Uterus (tissue), 4 donors: ENCODE data around the gene PDGFB. TPM values are rescaled to one million over a fixed set of nuclear protein-coding genes. Genes with fewer than 3 reads are reported as not detected.

Experiments used
- DNase-seq, 2 donors: peaks; one replicate each; pipeline ENCODE4 v3.0.0-alpha.2; 2019 to 2020
- H3K27ac ChIP-seq, 2 donors: fragments of 200-600 bp; sonication (generic); 1 replicate in 1 of 2; 2 replicates in 1 of 2; pipeline ENCODE4 v1.5.1; 2016 to 2018
- H3K27me3 ChIP-seq, 2 donors: fragments of 200-600 bp; sonication (generic); one replicate each; pipeline ENCODE4 v1.5.1; 2018 to 2019; ENCODE audit warnings: control low read depth in 1 of 2
- H3K36me3 ChIP-seq, 2 donors: fragments of 200-600 bp; sonication (generic); one replicate each; pipeline ENCODE4 v1.5.1; 2019; ENCODE audit warnings: control low read depth in 1 of 2
- H3K4me1 ChIP-seq, 2 donors: fragments of 200-600 bp; sonication (generic); one replicate each; pipeline ENCODE4 v1.5.1; 2018 to 2019; ENCODE audit warnings: control low read depth in 1 of 2
- H3K4me3 ChIP-seq, 2 donors: fragments of 200-600 bp; sonication (generic); 1 replicate in 1 of 2; 2 replicates in 1 of 2; pipeline ENCODE4 v1.5.1; 2018 to 2019; ENCODE audit warnings: mild to moderate bottlenecking in 1 of 2
- H3K9me3 ChIP-seq, 2 donors: fragments of 200-600 bp; sonication (generic); one replicate each; pipeline ENCODE4 v1.5.1; 2019; ENCODE audit warnings: control low read depth in 1 of 2
- CTCF ChIP-seq, 4 experiments: fragments of 200-600 bp in 2 of 4; fragments of 450-650 bp in 2 of 4; sonication (generic) in 2 of 4; IDR thresholded peaks; one replicate each; pipeline ENCODE4 v1.5.1; 2016 to 2019; ENCODE audit warnings: antibody characterized with exemption in 4 of 4, mild to moderate bottlenecking in 2 of 4, moderate library complexity in 1 of 4
- POLR2A ChIP-seq, 2 donors: fragments of 450-650 bp; IDR thresholded peaks; one replicate each; pipeline ENCODE4 v1.6.1; 2016; ENCODE audit warnings: antibody characterized with exemption in 2 of 2, mild to moderate bottlenecking in 1 of 2, moderate library complexity in 1 of 2
- intact Hi-C: fragments of 100-400 bp; cut with DNase I; formaldehyde crosslinking; loops from one replicate; pipeline ENCODE4 v1.15.1; 2023; ENCODE audit warnings: low total_unique reads
- total RNA-seq, 4 donors: library from RNA; depleted of rRNA in 3 of 4; stranded (reverse); fragments of >200 nt in 3 of 4; gene quantifications; one replicate each; pipeline versions ENCODE4 v1.1.0 to v1.2.4, GENCODE V29; 2014 to 2023
- donor health status: DM: yes; HTN: yes; CAD: no.

The PDGFB gene
- total RNA-seq, 4 donors from 2014 or later, result 2.0 to 24.8 (median 5.6) TPM

GRCh38 chr22:39209756-39210155 is 35.0 kb downstream of the PDGFB start:
- Histone ChIP-seq H3K27me3 (no peaks in the 10 kb centered on the region), H3K4me1 (no peaks in the 10 kb centered on the region), H3K27ac (no peak overlapping the region), H3K36me3 (no peaks in the 10 kb centered on the region), H3K9me3 (no peaks in the 10 kb centered on the region), H3K4me3 (no peak overlapping the region)
- TF ChIP-seq POLR2A (IDR thresholded peaks at IDR 0.05), result no peak
- no peak for TF ChIP-seq CTCF (IDR thresholded peaks at IDR 0.05)
- DNase-seq, result peak in 1 of 2 donors; percentile 9
- intact Hi-C loops, result no loop called here

- Histone ChIP-seq H3K36me3 (no peaks in the 10 kb centered on the region), H3K27me3 (no peaks in the 10 kb centered on the region), H3K4me3 (no peak overlapping the region), H3K27ac (no peak overlapping the region), H3K4me1 (no peaks in the 10 kb centered on the region), H3K9me3 (no peaks in the 10 kb centered on the region)
- TF ChIP-seq CTCF (IDR thresholded peaks at IDR 0.05), result no peak
- TF ChIP-seq POLR2A (IDR thresholded peaks at IDR 0.05), result no peak
- peak in 1 of 2 donors; percentile 7 for DNase-seq
- intact Hi-C loops, result no loop called here
Measured at GRCh38 chr22:39208013-39208680, 36.6 kb downstream of the PDGFB start.

GRCh38 chr22:39207141-39208012 is 37.4 kb downstream of the PDGFB start:
- H3K9me3 ChIP-seq, result no peaks in the 10 kb centered on the region
- no peak overlapping the region for H3K4me3 ChIP-seq
- no peaks in the 10 kb centered on the region for H3K27me3 ChIP-seq
- no peaks in the 10 kb centered on the region for H3K36me3 ChIP-seq
- H3K4me1 ChIP-seq, result no peaks in the 10 kb centered on the region
- intact Hi-C loops, result no loop called here
- peak in 1 of 2 donors; percentile 5 for DNase-seq
- no peak overlapping the region for H3K27ac ChIP-seq
- TF ChIP-seq POLR2A (IDR thresholded peaks at IDR 0.05), result no peak
- no peak for TF ChIP-seq CTCF (IDR thresholded peaks at IDR 0.05)

GRCh38 chr22:39206491-39206890 is 38.3 kb downstream of the PDGFB start:
- no peak overlapping the region for H3K27ac ChIP-seq
- DNase-seq, result peak in 1 of 2 donors; percentile 16
- no peaks in the 10 kb centered on the region for H3K4me1 ChIP-seq
- no peaks in the 10 kb centered on the region for H3K27me3 ChIP-seq
- no peaks in the 10 kb centered on the region for H3K36me3 ChIP-seq
- TF ChIP-seq POLR2A (IDR thresholded peaks at IDR 0.05) (no peak), CTCF (IDR thresholded peaks at IDR 0.05) (no peak)
- H3K4me3 ChIP-seq, result no peak overlapping the region
- H3K9me3 ChIP-seq, result no peaks in the 10 kb centered on the region
- intact Hi-C loops, result no loop called here
